Liver (tissue), 3 donors: ENCODE data around the gene UBL4A.

ENCODE experiments used
- CTCF ChIP-seq: fragments of 150-350 bp; IDR thresholded peaks from 2 replicates; pipeline ENCODE4 v1.5.1; 2017; ENCODE audit warnings: improper control_type of control experiment, low read depth, low read length; ENCODE audit not compliant: missing input control
- EGR1 ChIP-seq, 2 donors: IDR thresholded peaks; 2 replicates each; pipeline ENCODE4 v1.6.1; 2016 to 2018; ENCODE audit warnings: antibody characterized with exemption in 2 of 2, low read depth in 2 of 2
- TAF1 ChIP-seq: conservative IDR thresholded peaks from 2 replicates; pipeline ENCODE4 v1.6.1; 2016; ENCODE audit warnings: antibody characterized with exemption, mild to moderate bottlenecking
- donor health status: healthy.
- donor health status: healthy.

- TF ChIP-seq TAF1 (no peak), CTCF (no peak), EGR1 (IDR thresholded peaks at IDR 0.05; ENCODE audit: low read depth in 2 of 2) (no peak)
These were observed 16.0 kb downstream of the UBL4A start for GRCh38 chrX:154470434-154470833.
